ENCODE data around the gene LBH.

LBH gene

DNA sequence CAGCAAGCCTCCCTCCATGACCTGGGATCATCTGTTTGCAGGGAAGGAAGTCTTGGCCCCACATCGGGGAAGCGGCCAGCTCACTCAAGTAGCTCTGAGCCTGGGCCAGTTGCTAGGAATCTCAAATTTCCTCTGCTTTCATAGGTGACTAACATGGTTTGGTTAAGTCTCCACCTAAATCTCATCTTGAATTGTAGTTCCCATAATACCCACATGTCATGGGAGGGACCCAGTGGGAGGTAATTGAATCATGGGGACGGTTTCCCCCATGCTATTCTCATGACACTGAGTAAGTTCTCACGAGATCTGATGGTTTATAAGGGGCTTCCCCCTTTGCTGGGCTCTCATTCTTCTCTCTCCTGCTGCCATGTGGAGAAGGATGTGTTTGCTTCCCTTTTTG, 75.2 kb downstream of the LBH start:
- DNase-seq (ENCODE audit: low spot score): no peak

DNA sequence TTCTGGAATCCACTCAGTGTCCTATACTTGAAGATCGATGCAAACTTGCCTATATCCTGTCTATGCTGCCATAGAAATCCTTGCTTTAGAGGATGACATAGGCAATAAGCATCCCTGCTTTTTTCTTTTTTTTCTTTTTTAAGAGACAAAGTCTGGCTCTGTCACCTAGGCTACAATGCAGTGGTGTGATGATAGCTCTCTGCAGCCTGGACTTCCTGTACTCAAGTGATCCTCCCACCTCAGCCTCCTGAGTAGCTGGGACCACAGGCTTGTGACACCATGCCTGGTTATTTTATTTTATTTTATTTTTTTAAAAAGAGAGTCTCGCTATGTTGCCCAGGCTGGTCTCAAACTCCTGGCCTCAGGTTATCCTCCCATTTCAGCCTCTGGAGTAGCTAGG, 76.9 kb downstream of the LBH start:
- DNase-seq (ENCODE audit: low spot score): no peak
